ENCODE measurements around the gene KIAA0319L.

The KIAA0319L gene

DNA sequence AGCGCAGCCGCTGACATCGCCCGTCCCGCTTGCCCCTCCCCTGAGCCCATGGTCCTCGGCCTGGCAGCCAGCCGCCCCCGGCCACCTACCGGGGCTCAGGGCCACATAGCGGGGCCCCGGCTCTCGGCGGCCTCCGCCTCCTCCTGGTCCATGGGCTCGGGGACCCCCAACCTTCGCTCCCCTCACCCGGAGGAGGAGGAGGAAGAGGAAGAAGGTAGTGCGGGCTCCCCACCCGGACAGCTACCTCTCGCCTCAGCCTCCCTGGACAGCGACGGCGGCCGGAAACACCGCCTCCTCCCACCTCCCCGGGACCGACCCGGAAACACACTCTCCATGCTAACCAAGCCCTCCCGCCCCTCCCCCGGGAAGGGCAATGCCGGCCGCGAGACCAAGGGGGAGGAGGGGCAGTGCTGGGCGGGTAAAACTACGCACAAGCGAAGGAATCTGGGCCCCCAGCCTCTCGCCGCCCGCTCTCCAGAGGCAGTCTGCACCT lies at the start of gene KIAA0319L:
TSS of gene KIAA0319L (minus strand) at position 286 of the 493 bp plus-strand sequence. CDS start 2,912 bp downstream, outside the sequence.
- peaks cover 35% of the 10 kb centered on the region for H3K4me1 ChIP-seq (ENCODE audit: control insufficient read depth, low read depth, low read length)
- peaks cover 21% of the 10 kb centered on the region for H3K36me3 ChIP-seq (ENCODE audit: control insufficient read depth, low read depth, low read length)
- H3K4me3 ChIP-seq (ENCODE audit: low read length): peak within 1 kb of the TSS; percentile 93
- H3K27ac ChIP-seq (ENCODE audit: low read length): peak within 1 kb of the TSS; percentile 87
- H3K27me3 ChIP-seq (ENCODE audit: control insufficient read depth, insufficient read depth, low read length): no peaks in the 10 kb centered on the region
- peak within 1 kb of the TSS; percentile 86 for H3K9ac ChIP-seq (ENCODE audit: low read length)
- no peaks in the 10 kb centered on the region for H3K9me3 ChIP-seq (ENCODE audit: control insufficient read depth, low read depth, low read length)

DNA sequence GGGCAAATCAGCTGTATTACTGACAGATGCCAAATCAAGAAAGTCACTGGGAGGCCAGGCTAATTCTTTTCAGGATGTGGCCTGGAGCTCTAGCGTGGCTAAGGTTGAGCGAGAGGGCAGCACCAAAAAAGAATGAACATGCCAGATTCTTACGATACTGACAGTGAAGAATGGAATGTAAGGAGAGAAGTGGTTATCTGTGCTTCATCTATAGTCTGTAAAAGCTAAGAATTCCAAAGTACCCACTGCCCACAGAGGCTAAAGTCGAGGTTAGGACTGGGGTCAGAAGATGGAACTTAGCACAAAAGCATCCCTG lies 48.6 kb upstream of the KIAA0319L start:
- Histone ChIP-seq H3K36me3 (ENCODE audit: control insufficient read depth, low read depth, low read length) (peaks cover 76% of the 10 kb centered on the region), H3K9me3 (ENCODE audit: control insufficient read depth, low read depth, low read length) (no peaks in the 10 kb centered on the region), H3K4me3 (ENCODE audit: low read length) (no peak overlapping the region)

DNA sequence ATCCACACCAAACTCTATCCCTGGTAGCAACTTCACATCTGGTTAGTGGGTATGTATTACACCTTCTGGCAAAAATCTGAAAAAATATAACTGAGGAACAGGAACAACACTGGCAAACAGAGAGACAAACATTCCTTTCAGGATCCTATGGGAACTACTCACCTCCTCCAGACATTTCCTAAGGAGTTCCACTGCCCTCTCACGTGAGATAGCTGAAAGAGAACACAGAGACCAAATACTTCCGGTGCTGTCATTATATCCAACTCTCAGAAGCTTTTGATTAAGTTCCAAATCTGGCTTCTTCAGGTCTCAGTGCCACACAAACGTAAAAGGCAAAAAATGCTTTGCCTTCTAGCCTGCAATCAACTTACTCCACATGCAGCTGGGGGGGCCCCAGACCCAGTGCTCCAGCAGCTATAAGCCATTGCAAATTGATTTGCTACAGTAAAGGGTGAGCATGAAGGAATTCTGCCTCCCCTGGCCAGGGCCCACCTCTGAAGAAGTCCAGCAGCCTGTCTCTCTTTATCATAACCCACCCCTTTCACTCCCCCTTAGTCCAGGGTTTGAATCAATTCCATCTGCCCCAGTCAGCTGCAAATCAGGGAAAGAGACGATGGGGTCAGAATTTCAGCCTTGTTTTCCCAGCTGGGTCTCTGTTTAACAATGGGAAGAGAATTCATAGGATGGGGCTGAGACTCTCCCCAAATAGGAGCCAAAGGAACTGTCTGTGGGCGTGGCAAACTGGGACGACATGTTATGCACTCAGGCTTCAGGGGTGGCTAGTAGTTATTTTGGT lies 48.1 kb upstream of the KIAA0319L start:
- Histone ChIP-seq H3K9me3 (ENCODE audit: control insufficient read depth, low read depth, low read length) (no peaks in the 10 kb centered on the region), H3K27ac (ENCODE audit: low read length) (no peak overlapping the region), H3K4me1 (ENCODE audit: control insufficient read depth, low read depth, low read length) (no peaks in the 10 kb centered on the region), H3K9ac (ENCODE audit: low read length) (no peak overlapping the region), H3K27me3 (ENCODE audit: control insufficient read depth, insufficient read depth, low read length) (no peaks in the 10 kb centered on the region), H3K4me3 (ENCODE audit: low read length) (no peak overlapping the region), H3K36me3 (ENCODE audit: control insufficient read depth, low read depth, low read length) (peaks cover 80% of the 10 kb centered on the region)

More for the DNA sequence above, 48.6 kb upstream of the KIAA0319L start:
- Histone ChIP-seq H3K4me1 (ENCODE audit: control insufficient read depth, low read depth, low read length) (no peaks in the 10 kb centered on the region), H3K9ac (ENCODE audit: low read length) (no peak overlapping the region), H3K27me3 (ENCODE audit: control insufficient read depth, insufficient read depth, low read length) (no peaks in the 10 kb centered on the region), H3K27ac (ENCODE audit: low read length) (no peak overlapping the region)

DNA sequence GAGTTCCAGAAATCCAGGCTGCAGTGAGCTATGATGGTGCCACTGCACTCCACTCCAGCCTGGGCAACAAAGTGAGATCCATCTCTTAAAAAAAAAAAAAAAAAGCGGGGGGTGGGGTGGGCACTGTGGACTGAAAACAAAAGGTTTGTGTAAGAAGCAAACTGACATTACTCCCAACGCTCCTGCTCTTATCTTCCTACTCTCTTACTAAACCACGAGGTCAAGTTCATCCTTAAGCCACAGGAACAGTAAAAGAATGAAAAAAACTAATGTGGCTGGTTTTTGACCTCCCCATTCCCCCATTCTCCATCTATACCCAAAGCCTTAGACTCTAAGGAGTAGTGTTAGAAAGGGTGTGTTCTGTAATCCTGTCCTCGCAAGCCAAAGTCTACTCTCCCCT lies 46.7 kb upstream of the KIAA0319L start:
- H3K4me3 ChIP-seq (ENCODE audit: low read length): no peak overlapping the region
- H3K27ac ChIP-seq (ENCODE audit: low read length): no peak overlapping the region
- H3K36me3 ChIP-seq (ENCODE audit: control insufficient read depth, low read depth, low read length): peaks cover 76% of the 10 kb centered on the region

DNA sequence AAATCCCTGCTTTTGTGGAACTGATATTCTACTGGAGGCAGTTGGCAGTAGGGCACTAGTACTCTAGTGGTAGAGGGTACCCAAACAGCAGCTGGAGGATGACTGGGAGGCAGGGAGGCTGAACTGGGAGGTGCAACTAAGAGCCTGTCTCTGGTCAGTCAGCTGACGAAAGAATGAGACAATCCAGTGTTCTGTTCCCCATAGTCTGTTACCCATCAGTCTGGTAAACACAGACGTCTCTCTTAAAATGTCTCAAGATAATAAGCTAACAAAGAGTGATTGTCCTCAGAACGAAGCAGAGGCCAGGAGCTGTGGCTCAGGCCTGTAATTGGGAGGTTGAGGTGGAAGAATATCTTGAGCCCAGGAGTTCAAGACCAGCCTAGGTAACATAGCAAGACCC lies 46.3 kb upstream of the KIAA0319L start:
- Histone ChIP-seq H3K4me3 (ENCODE audit: low read length) (no peak overlapping the region), H3K27me3 (ENCODE audit: control insufficient read depth, insufficient read depth, low read length) (no peaks in the 10 kb centered on the region), H3K9ac (ENCODE audit: low read length) (no peak overlapping the region), H3K36me3 (ENCODE audit: control insufficient read depth, low read depth, low read length) (peaks cover 71% of the 10 kb centered on the region), H3K4me1 (ENCODE audit: control insufficient read depth, low read depth, low read length) (no peaks in the 10 kb centered on the region), H3K27ac (ENCODE audit: low read length) (no peak overlapping the region), H3K9me3 (ENCODE audit: control insufficient read depth, low read depth, low read length) (no peaks in the 10 kb centered on the region)

More for the DNA sequence above, 46.7 kb upstream of the KIAA0319L start:
- Histone ChIP-seq H3K9ac (ENCODE audit: low read length) (no peak overlapping the region), H3K9me3 (ENCODE audit: control insufficient read depth, low read depth, low read length) (no peaks in the 10 kb centered on the region), H3K4me1 (ENCODE audit: control insufficient read depth, low read depth, low read length) (no peaks in the 10 kb centered on the region), H3K27me3 (ENCODE audit: control insufficient read depth, insufficient read depth, low read length) (no peaks in the 10 kb centered on the region)

DNA sequence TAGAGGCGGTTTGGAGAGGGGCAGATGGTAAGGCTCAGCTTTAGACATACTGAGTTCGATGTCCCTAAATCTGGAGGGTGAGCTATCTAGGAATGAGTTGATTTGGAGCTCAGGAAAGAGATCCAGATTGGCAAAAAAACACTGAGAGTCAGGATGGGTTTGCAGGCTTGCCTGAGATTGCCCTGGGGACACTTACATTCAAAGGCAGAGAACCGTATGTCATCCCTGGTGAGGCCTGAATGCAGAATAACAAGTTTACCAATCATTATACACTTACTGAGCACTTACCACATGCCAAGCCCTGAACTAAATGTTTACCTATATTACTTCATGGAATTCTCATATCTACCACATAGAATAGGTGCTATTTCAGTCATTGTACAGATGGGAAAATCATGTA lies 43.4 kb upstream of the KIAA0319L start:
- Histone ChIP-seq H3K36me3 (ENCODE audit: control insufficient read depth, low read depth, low read length) (peaks cover 46% of the 10 kb centered on the region), H3K4me3 (ENCODE audit: low read length) (no peak overlapping the region), H3K9me3 (ENCODE audit: control insufficient read depth, low read depth, low read length) (no peaks in the 10 kb centered on the region), H3K27ac (ENCODE audit: low read length) (no peak overlapping the region), H3K4me1 (ENCODE audit: control insufficient read depth, low read depth, low read length) (no peaks in the 10 kb centered on the region), H3K9ac (ENCODE audit: low read length) (no peak overlapping the region), H3K27me3 (ENCODE audit: control insufficient read depth, insufficient read depth, low read length) (no peaks in the 10 kb centered on the region)

DNA sequence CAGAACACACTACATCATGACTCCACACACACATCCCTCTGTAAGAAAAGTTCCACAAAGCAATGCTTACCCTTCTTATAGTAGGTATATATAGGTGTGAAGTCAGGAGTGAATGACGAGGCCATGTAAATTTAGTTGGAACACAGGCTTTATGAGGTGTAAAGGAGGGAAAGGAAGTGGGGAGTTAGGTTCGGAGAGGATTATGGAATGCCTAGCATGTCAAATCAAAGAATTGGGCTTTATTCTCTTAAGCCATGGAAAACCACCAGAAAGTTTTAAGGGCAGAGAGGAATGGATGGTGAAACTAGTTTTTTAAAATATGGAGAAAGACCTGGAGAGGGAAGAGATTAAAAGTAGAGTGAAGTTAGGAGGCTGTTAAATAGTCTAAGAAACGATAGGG lies 42.2 kb upstream of the KIAA0319L start:
- Histone ChIP-seq H3K4me1 (ENCODE audit: control insufficient read depth, low read depth, low read length) (no peaks in the 10 kb centered on the region), H3K9me3 (ENCODE audit: control insufficient read depth, low read depth, low read length) (no peaks in the 10 kb centered on the region), H3K36me3 (ENCODE audit: control insufficient read depth, low read depth, low read length) (peaks cover 35% of the 10 kb centered on the region), H3K9ac (ENCODE audit: low read length) (no peak overlapping the region), H3K4me3 (ENCODE audit: low read length) (no peak overlapping the region), H3K27ac (ENCODE audit: low read length) (no peak overlapping the region), H3K27me3 (ENCODE audit: control insufficient read depth, insufficient read depth, low read length) (no peaks in the 10 kb centered on the region)

DNA sequence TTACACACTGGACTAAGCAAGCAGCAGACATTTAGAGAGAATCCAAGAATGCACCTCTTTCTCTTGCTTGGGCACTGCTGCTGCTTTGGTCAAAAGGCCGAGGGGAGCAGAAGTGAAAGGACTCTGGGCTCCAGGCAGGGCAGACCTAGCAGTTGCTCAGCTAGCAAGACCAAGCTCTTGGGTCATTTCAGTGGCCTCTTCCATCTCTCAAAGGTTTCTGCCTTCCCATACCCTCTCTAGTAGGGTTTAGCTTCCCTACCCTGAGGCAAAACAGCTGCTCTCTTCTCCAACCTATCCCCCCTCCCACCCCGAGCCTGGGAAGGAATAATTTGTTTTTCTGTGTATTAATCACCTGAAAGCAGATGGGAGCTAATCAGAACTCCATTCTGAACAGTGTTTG lies 41.7 kb upstream of the KIAA0319L start:
- Histone ChIP-seq H3K9me3 (ENCODE audit: control insufficient read depth, low read depth, low read length) (no peaks in the 10 kb centered on the region), H3K4me3 (ENCODE audit: low read length) (no peak overlapping the region), H3K9ac (ENCODE audit: low read length) (no peak overlapping the region), H3K36me3 (ENCODE audit: control insufficient read depth, low read depth, low read length) (peaks cover 31% of the 10 kb centered on the region), H3K4me1 (ENCODE audit: control insufficient read depth, low read depth, low read length) (no peaks in the 10 kb centered on the region), H3K27me3 (ENCODE audit: control insufficient read depth, insufficient read depth, low read length) (no peaks in the 10 kb centered on the region), H3K27ac (ENCODE audit: low read length) (no peak overlapping the region)

DNA sequence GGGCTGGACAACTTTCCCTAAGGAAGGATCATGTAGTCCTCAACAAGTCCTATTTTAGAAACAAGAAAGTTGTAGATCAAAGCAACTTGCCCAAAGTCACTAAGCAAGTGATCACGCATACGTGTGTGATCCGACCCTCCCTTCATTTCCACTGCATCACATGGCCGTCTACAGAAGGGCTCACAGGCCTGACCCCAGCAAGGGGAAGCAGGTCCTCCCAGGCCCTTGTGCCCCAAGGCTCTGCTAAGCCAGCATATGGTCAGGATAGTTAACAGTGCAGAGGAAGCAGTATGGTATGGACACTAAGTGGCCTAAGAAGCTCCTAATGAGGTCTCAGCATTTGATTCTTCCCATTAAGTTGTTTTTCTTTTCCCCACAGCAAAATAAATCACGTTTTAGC lies 40.7 kb upstream of the KIAA0319L start:
- Histone ChIP-seq H3K27me3 (ENCODE audit: control insufficient read depth, insufficient read depth, low read length) (no peaks in the 10 kb centered on the region), H3K27ac (ENCODE audit: low read length) (no peak overlapping the region), H3K4me3 (ENCODE audit: low read length) (no peak overlapping the region), H3K9ac (ENCODE audit: low read length) (no peak overlapping the region), H3K9me3 (ENCODE audit: control insufficient read depth, low read depth, low read length) (no peaks in the 10 kb centered on the region), H3K4me1 (ENCODE audit: control insufficient read depth, low read depth, low read length) (no peaks in the 10 kb centered on the region), H3K36me3 (ENCODE audit: control insufficient read depth, low read depth, low read length) (peaks cover 21% of the 10 kb centered on the region)

DNA sequence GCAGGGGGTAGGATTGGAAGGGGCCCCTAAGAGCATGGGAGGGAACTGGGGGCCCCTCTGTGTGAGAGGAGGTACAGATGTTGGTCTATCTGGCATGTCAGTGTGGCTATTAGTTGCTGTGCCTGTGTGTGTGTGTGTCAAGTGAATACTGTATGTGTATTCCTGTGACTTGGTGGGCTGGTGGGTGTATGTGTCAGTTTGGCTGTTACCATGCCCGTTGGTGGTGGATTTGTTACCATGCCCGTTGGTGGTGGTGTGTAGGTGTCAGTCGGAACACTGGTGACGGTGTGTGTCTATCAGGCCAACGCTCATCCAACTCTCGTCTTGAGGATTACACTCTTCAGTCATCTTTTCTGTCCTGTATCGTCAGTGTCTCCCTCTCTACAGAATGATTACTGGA lies 38.5 kb upstream of the KIAA0319L start:
- Histone ChIP-seq H3K4me1 (ENCODE audit: control insufficient read depth, low read depth, low read length) (no peaks in the 10 kb centered on the region), H3K4me3 (ENCODE audit: low read length) (no peak overlapping the region), H3K9me3 (ENCODE audit: control insufficient read depth, low read depth, low read length) (no peaks in the 10 kb centered on the region), H3K27me3 (ENCODE audit: control insufficient read depth, insufficient read depth, low read length) (no peaks in the 10 kb centered on the region), H3K27ac (ENCODE audit: low read length) (no peak overlapping the region), H3K36me3 (ENCODE audit: control insufficient read depth, low read depth, low read length) (peaks cover 7% of the 10 kb centered on the region), H3K9ac (ENCODE audit: low read length) (no peak overlapping the region)

DNA sequence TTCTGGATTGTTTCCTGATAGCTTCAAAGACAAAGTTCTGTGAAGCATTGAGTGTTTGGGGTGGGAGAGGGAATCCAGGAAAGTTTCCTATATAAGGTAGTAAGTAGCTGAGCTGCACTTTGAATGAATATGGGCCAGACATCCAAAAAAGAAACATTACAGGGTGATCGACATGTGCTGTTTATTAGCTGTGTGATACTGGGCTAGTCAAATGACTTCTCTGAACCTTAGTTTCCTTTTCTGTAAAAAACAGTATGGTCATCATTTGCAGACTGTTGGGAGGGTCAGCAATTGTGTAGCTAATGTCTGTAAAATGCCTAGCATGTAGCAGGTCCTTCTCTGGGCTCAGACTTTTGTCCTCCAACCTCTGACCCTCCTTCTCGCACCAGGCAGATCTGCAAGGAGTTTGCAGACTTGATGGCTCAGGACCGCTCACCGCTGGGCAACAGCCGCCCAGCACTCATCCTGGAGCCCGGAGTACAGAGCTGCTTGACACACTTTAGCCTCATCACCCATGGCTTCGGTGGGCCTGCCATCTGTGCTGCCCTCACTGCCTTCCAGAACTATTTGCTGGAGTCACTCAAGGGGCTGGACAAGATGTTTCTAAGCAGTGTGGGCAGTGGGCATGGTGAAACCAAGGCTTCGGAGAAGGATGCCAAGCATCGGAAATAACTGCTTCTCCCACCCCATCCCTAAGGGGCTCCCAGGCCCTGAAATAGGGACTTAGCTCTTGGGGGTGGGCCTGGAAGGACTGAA lies 37.0 kb upstream of the KIAA0319L start:
- no peaks in the 10 kb centered on the region for H3K4me1 ChIP-seq (ENCODE audit: control insufficient read depth, low read depth, low read length)
- H3K9ac ChIP-seq (ENCODE audit: low read length): no peak overlapping the region
- H3K36me3 ChIP-seq (ENCODE audit: control insufficient read depth, low read depth, low read length): no peaks in the 10 kb centered on the region
- H3K9me3 ChIP-seq (ENCODE audit: control insufficient read depth, low read depth, low read length): no peaks in the 10 kb centered on the region
- H3K4me3 ChIP-seq (ENCODE audit: low read length): no peak overlapping the region
- H3K27me3 ChIP-seq (ENCODE audit: control insufficient read depth, insufficient read depth, low read length): no peaks in the 10 kb centered on the region
- no peak overlapping the region for H3K27ac ChIP-seq (ENCODE audit: low read length)
